Endothelial cell of umbilical vein (primary cell): ENCODE data around the gene ST3GAL5.

Experiments used
- CTCF ChIP-seq, 2 donors: IDR thresholded peaks; 1 replicate in 1 of 2; 2 replicates in 1 of 2; pipeline ENCODE4 v1.5.1; 2011; ENCODE audit warnings: low read length in 2 of 2, mild to moderate bottlenecking in 2 of 2, moderate library complexity in 2 of 2, control low read depth in 1 of 2, inconsistent platforms in 1 of 2, low read depth in 1 of 2; ENCODE audit not compliant: insufficient read depth in 1 of 2; ENCODE audit errors: extremely low read depth in 1 of 2
- MYC ChIP-seq: IDR thresholded peaks from one replicate; pipeline ENCODE4 v1.6.1; 2011; ENCODE audit warnings: mild to moderate bottlenecking, low read depth, low read length
- POLR2A ChIP-seq: IDR thresholded peaks from 2 replicates; pipeline ENCODE4 v1.6.1; 2012; ENCODE audit warnings: low read depth, mild to moderate bottlenecking, control low read depth, low read length

- no peak for TF ChIP-seq CTCF (IDR thresholded peaks at IDR 0.05; ENCODE audit: extremely low read depth in 1 of 2, insufficient read depth in 1 of 2, low read depth in 1 of 2, low read length in 2 of 2)
- TF ChIP-seq POLR2A, result no peak
- TF ChIP-seq MYC, result no peak
Observed at GRCh38 chr2:85890522-85891176, 1.9 kb upstream of the ST3GAL5 start.
